NT2/D1 (cell line): ENCODE results near the gene DNAJB9.

ENCODE experiments used
- SUZ12 ChIP-seq: IDR thresholded peaks from 2 replicates; pipeline ENCODE4 v1.6.1; 2011; ENCODE audit not compliant: insufficient read length, insufficient read depth; ENCODE audit errors: extremely low read depth
- YY1 ChIP-seq: IDR thresholded peaks from 2 replicates; pipeline ENCODE4 v1.6.1; 2011; ENCODE audit not compliant: insufficient read length, insufficient read depth

DNA sequence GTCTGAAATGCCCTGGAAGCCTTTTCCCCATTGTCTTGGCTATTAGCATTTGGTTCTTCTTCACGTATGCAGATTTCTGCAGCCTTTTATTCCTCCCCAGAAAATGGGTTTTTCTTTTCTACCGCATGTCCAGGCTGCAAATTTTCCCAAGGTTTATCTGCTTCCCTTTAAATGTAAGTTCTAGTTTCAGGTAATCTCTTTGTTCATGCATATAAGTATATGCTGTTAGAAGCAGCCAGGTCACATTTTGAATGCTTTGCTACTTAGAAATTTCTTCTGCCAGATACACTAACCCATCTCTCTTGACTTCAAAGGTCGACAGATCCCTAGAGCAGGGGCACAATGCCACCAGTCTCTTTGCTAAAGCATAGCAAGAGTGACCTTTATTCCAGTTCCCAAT is 12.5 kb upstream of the DNAJB9 start:
- TF ChIP-seq YY1, result no peak
- TF ChIP-seq SUZ12, result no peak
